ENCODE data around the gene CSKMT. TPM values are rescaled to one million over a fixed set of nuclear protein-coding genes. Genes with fewer than 3 reads are reported as not detected.
"Not testable (repeated sequence)": the region's sequence is repeated elsewhere in the genome, so short reads cannot be mapped to it uniquely, and the experiment has no call there.

The CSKMT gene
- total RNA-seq, 1 donor from 2014 or later: 4.9 TPM

DNA sequence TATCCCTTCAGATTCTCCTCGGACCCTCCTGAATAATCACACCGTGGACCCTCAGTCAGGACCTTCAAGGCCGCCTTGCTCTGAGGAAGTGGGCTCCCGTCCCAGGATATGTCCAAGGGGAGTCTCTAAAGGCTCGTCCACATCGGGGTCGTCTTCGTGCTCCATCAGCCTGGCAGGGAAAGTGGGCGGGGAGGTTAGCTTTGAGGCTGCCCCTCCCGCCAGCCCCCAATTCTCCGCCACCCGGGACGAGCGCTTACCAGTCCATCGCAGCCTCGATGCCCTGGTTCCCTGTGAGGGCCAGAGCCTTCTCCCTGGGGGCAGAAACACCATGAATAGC, 13.3 kb downstream of the CSKMT start:
- DNase-seq (ENCODE audit: missing footprints) (no peak), ATAC-seq (no peak)
- intact Hi-C loops (cut with DNase I): loop anchor here (5.0 kb wide), 1 partner anchor 276 kb away; no protein-coding TSS in a partner anchor

DNA sequence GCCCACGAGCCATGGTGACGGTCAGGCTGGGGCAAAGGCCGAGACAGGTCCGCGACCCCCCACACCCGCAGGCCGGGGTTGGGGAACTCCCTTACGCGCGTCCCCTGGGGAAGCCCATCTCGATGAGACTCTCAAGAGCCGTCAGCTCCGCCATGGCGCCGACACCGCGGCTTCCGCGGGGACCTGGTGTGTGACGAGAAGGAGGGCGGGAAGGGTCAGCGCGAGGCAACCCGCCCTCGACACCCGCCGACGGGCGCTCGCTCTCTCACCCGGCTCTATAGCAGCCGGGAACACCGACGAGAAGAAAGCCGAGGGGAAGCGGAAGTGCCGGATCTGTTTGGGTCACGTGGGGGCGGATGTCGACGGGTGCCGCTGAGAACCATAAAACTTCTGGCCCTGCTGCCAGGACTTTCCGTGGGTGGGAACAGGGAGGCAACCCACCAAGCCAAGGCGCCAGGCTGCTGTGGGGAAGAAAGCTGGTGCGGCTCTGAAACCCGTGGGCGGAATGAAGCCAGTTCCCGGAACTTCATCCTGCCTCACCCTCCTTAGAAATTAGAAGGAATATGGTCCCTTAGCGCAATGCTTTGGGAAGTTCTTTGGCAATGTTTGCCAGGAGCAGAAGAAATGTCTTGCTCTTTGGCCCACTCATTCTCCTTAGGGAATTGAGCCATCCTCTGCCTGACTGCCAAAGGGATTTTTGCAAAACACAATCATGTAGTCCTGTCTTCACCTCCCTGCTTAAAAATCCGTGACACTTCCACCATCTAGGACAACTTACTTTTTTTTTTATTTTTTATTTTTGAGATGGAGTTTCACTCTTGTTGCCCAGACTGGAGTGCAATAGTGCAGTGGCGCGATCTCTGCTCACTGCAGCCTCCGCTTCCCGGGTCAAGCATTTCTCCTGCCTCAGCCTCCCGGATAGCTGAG, 13.9 kb downstream of the CSKMT start, which contains the start of gene UBXN1:
UBXN1 (minus strand) TSS at position 304 of the 927 bp plus-strand sequence; CDS start at position 154, 150 bp downstream.
- ATAC-seq: peak; percentile 89
- intact Hi-C loops (cut with DNase I): loop anchor here (5.0 kb wide), 1 partner anchor 277 kb away; no protein-coding TSS in a partner anchor
- peak; percentile 95 for DNase-seq (ENCODE audit: missing footprints)

DNA sequence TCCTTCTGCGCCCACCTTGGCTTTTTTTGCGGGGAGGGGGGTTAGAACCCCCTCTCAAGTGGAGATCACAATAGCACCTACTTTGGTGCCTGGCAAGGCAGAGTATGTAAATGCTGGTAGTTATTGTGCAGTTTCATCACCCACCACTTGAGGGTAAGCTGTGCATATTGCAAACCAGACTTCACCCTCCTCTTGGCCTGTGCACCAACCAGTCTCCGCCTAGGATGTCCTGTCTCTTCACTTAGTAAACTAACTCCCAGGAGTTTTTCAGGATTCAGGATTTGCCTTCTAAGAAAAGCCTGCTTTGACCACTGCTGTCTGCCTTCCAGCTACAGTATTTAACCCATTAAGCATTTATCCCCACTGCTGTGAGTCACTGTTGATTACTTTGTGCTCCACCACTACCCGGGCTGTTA, 15.7 kb downstream of the CSKMT start:
- ATAC-seq: peak; percentile 74
- intact Hi-C loops (cut with DNase I): loop anchor here (1.0 kb wide), 1 partner anchor 13 kb away; no protein-coding TSS in a partner anchor

GRCh38 chr11:62682518-62682917, 17.4 kb downstream of the CSKMT start:
- DNase-seq (ENCODE audit: missing footprints) (no peak), ATAC-seq (no peak)
- intact Hi-C loops (cut with DNase I): no loop called here

More for the DNA sequence above, 15.7 kb downstream of the CSKMT start:
- no peak for DNase-seq (ENCODE audit: missing footprints)

DNA sequence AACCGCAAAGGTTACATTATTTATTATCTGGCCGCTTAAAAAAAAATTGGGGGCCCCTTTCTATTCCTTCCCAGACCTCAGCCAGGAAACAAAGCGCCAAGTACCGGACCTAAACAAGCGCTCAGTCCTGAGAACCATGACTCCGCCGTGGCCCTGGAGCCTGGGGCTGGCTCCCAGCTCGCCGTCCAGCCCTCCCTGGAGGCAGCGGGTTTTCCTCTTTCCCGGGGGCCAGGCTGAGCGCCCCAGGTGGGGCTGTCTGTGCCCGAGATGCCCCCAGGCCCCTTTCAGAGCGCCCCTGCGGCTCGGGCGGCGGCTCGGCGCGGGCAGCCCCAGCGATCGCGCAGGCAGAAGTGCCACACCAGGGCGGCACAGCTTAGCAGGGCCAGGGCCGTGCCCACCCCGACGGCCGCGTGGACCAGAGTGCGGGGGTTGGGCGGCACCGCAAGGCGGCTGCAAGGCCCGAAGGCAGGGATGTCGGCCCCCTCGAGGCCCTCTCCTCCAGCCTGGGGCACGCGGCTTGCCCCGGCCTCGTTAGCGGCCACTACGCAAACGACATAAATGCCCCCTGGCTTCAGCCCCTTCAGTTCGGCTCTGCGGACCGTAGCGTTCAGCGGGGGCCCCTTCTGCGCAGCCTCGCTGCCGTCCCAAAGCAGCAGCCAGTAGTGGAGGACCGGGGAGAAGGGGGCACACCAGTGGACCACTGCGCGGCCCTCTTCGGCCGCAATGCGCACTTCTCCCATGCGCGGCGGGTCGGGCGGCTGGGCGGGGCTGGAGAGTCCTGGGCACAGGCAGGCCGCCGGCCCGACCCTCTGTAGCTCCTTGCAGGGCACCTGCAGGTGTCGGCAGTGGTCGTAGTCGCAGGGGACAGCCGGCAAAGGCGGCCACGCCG, 22.6 kb downstream of the CSKMT start:
- intact Hi-C loops (cut with DNase I): no loop called here
- peak; percentile 32 for ATAC-seq
- no peak for DNase-seq (ENCODE audit: missing footprints)

DNA sequence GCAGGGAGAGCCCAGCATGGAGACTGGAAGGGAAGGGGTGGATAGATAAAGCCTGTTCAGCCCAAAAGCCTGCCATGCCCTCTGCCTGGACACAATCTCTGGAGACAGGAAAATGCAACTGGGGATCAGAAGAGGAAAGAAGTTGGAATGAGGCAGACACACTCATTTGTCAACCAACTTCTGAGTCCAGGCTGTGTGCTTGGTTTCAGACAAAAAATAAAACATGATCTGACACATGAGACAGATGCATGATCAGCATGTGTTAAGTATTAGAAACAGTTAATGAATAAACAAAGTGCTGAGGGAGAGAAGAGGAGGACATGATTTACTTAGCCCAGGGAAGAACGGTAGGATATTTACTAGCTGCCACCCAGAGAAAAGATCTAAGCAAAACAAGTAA, 23.4 kb downstream of the CSKMT start:
- ATAC-seq (no peak), DNase-seq (ENCODE audit: missing footprints) (no peak)
- intact Hi-C loops (cut with DNase I): no loop called here

DNA sequence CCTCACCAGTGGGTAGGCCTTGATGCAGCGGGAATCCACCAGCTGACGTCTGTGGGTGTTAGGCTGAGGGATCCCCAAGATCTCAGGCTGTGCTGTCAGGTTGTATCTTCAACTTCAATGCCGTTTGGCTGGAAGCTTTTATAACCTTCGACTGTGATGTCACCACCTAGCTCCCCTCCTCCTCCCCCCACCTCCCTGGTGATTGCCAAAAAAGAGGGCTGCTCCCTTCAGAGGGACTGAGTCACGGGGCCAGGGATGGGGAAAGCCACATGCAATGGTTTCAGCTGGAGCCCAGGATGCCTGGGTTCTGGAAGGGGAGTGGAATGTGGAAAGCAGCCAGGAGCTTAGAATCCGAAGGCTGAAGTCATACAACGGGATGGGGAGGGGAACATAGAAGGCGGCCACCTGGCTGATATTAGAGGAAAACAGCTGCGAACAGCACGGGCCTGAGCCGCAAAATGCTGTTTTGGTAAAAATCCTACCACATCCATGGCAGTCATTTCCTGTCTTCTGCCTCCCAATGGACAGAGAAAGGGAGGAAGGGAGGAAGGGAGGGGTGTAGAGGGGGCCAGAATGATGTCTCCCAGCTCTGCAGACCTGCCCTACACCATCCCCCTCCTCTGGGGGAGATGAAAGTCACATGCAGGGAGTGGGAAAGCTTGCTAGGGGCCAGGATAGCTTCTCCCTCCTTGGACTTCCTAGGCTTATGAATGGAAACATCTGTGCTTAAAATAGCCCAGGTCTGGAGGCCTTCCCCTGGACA, 24.5 kb downstream of the CSKMT start, which contains the start of gene LRRN4CL:
LRRN4CL (minus strand) TSS at position 110 of the 763 bp plus-strand sequence. CDS start 1,022 bp downstream, outside the sequence.
- intact Hi-C loops (cut with DNase I): loop anchor here (5.0 kb wide), 1 partner anchor 292 kb away; no protein-coding TSS in a partner anchor
- DNase-seq (ENCODE audit: missing footprints) (peak; percentile 85), ATAC-seq (peak; percentile 93)

- ATAC-seq; DNase-seq (ENCODE audit: missing footprints): not testable (repeated sequence)
- intact Hi-C loops (cut with DNase I): loop anchor here (1.0 to 5.0 kb wide), 2 partner anchors 12 to 296 kb away; no protein-coding TSS in a partner anchor
Measured at GRCh38 chr11:62693624-62694023, 28.5 kb downstream of the CSKMT start.

DNA sequence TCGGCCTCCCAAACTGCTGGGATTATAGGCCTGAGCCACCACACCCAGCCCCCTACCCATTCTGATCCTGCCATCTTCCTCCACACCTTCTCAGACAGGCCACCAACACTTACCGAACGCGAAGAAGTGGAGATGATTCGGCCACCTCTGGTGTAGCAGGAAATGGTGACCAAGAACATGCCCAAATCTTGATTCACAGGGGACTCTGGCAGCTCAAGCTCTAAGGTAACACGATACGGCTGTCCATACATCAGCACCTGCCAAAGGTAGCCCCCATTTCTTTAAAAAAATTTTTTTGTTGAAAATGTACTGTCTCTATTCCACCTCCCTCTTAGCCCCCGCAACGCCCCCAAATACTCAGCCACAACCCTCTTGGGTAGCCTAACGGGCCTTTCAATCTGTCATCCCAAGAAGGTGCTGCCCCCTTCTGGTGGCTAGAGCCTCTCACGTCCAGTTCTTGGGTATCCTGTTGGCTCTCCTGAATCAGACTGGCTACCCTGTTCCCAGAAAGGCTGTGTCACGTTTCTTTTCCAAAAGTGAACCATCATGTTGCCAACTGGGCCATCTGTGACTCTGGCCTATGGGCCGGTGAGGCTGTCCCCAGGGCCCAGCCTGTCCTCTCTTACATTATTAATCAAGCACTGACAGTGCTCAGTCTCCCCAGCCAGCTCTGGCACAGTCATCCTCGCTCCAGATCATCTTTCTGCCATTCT, 29.5 kb downstream of the CSKMT start:
- intact Hi-C loops (cut with DNase I): loop anchor here (1.0 to 5.0 kb wide), 2 partner anchors 13 to 297 kb away; no protein-coding TSS in a partner anchor
- DNase-seq (ENCODE audit: missing footprints): peak; percentile 86
- peak; percentile 78 for ATAC-seq

DNA sequence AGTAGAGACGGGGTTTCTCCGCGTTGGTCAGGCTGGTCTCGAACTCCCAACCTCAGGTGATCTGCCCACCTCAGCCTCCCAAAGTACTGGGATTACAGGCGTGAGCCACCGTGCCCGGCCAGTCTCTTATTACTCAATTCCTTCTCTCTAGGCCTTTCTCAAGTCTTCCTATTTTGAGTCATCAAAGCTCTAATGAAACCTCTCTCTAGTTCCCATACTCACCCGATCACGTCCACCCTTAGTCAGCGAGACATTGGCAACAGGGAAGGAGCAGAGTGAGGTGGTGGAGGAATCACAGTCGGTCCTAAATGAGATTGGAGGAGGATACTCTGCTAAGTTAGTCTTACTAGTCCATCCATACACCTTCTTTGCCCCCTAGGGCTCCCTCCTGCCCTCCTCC, 37.1 kb downstream of the CSKMT start:
- DNase-seq (ENCODE audit: missing footprints) (no peak), ATAC-seq (no peak)
- intact Hi-C loops (cut with DNase I): loop anchor here (10.0 kb wide), 1 partner anchor 107 kb away; the partner anchor contains the start of gene TUT1

DNA sequence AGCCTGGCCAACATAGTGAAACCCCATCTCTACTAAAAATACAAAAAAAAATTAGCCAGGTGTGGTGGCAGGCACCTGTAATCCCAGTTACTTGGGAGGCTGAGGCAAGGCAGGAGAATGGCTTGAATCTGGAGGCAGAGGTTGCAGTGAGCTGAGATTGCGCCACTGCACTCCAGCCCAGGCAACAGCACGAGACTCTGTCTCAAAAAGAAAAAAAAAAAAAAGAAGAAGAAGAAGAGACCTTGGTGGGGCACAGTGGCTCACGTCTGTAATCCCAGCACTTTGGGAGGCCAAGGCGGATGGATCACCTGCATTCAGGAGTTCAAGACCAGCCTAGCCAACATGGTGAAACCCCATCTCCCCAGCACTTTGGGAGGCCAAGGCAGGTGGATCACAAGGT, 38.8 kb downstream of the CSKMT start:
- not testable (repeated sequence) for DNase-seq (ENCODE audit: missing footprints); ATAC-seq
- intact Hi-C loops (cut with DNase I): loop anchor here (10.0 kb wide), 1 partner anchor 109 kb away; the partner anchor contains the start of gene TUT1

DNA sequence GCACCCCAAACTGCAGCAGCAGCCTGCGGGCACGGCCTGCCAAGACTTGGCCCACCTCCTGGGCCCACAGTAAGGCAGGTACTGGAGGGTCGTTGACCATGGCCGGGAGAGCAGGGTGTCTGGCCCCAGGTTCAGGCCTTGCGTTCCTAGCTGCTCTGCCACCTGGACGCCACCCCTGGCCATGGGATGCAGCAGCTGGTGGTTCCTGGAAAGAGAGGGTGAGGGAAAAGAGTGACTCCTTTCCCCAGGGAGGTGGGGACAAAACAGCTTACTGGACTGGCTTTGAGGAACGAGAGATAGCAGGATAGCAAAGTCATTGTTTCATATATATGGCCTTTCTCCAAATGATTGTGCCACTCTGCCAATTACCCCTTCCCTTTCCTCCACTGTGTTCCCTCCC, 40.3 kb downstream of the CSKMT start:
- intact Hi-C loops (cut with DNase I): loop anchor here (5.0 to 10.0 kb wide), 2 partner anchors 38 to 111 kb away; partner anchors contain the start of genes C11orf98, CSKMT and TUT1
- ATAC-seq (no peak), DNase-seq (ENCODE audit: missing footprints) (no peak)

GRCh38 chr11:62705880-62706849, 41.1 kb downstream of the CSKMT start:
- intact Hi-C loops (cut with DNase I): loop anchor here (5.0 to 10.0 kb wide), 2 partner anchors 39 to 111 kb away; partner anchors contain the start of genes C11orf98, CSKMT and TUT1
- DNase-seq (ENCODE audit: missing footprints) (peak; percentile 98), ATAC-seq (peak; percentile 88)

DNA sequence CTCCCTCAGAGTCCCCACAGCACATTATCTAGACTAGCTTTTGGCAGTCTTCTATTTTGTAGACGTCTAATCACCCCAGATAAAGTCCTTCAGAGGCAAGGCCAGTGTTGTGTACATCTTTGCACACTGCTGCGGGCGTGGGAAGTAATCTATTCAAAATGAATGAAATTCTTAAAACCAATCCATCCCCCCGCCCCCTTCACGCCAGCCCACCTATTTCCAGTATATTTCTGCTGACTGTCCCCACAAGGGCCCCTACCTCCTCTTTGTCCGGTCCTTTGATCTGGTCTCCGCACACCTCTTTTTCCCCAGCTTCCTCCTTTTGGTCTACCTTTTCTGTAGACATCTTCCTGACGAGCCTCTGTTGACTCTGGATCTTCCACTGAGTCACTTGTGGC, 41.7 kb downstream of the CSKMT start:
- ATAC-seq (no peak), DNase-seq (ENCODE audit: missing footprints) (no peak)
- intact Hi-C loops (cut with DNase I): loop anchor here (5.0 to 10.0 kb wide), 2 partner anchors 40 to 112 kb away; partner anchors contain the start of genes C11orf98, CSKMT and TUT1

- no peak for DNase-seq (ENCODE audit: missing footprints)
- no peak for ATAC-seq
- intact Hi-C loops (cut with DNase I): loop anchor here (5.0 to 10.0 kb wide), 2 partner anchors 40 to 113 kb away; partner anchors contain the start of genes C11orf98, CSKMT and TUT1
Measured at GRCh38 chr11:62707277-62707861, 42.3 kb downstream of the CSKMT start, which contains the start of the genes BSCL2 and GNG3. BSCL2 (minus strand) TSS chr11:62707424; CDS start chr11:62707195, 229 bp downstream. GNG3 (plus strand) TSS chr11:62707676; CDS start chr11:62708296, 620 bp downstream.
